Measurements from ENCODE around the gene CALML5.

The CALML5 gene

GRCh38 chr10:5538892-5539651, 39.7 kb upstream of the CALML5 start:
- no peak overlapping the region for H3K4me3 ChIP-seq (replicated peaks; ENCODE audit: low read depth, low read length)
- no peak for DNase-seq (ENCODE audit: extremely low read depth, low read depth)
- no peak for TF ChIP-seq CTCF (IDR thresholded peaks at IDR 0.05; ENCODE audit: low read depth, low read length, missing control alignments)

DNA sequence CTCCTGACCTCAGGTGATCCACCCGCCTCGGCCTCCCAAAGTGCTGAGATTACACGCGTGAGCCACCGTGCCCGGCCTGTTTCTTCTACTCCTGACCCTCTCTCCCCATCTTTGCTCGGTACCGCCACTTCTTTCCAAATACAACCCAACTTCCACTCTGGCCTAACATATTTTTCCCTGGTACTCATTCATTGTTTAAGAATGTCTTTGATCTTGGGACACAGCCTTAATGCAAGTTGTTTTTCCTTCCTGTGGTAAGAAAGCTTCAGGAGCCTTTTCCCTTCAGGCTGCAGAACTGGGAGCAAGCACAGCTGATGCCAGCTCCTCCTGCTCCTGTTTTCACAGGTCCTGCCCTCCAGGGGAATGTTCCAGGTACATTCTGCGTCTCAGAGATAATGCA, 39.1 kb upstream of the CALML5 start:
- no peak overlapping the region for H3K4me3 ChIP-seq (replicated peaks; ENCODE audit: low read depth, low read length)
- DNase-seq (ENCODE audit: extremely low read depth, low read depth), result no peak
- TF ChIP-seq CTCF (IDR thresholded peaks at IDR 0.05; ENCODE audit: low read depth, low read length, missing control alignments), result no peak

DNA sequence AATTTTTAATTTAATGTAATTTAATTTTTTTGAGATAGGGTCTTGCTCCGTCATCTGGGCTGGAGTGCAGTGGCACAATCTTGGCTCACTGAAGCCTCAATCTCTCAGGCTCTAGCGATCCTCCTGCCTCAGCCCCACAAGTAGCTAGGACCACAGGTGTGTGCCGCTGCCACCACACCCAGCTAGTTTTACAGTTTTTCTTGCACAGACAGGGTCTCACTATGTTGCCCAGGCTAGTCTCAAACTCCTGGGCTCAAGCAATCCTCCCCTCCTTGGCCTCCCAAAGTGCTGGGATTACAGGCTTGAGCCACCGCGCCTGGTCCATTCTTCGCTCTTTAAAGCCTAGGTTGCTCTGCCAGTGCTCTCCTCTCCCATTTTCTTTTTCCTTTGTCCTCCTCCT, 38.3 kb upstream of the CALML5 start:
- TF ChIP-seq CTCF (IDR thresholded peaks at IDR 0.05; ENCODE audit: low read depth, low read length, missing control alignments), result no peak
- no peak overlapping the region for H3K4me3 ChIP-seq (replicated peaks; ENCODE audit: low read depth, low read length)
- DNase-seq (ENCODE audit: extremely low read depth, low read depth), result no peak

- H3K4me3 ChIP-seq (replicated peaks; ENCODE audit: low read depth, low read length), result no peak overlapping the region
- no peak for DNase-seq (ENCODE audit: extremely low read depth, low read depth)
- TF ChIP-seq CTCF (IDR thresholded peaks at IDR 0.05; ENCODE audit: low read depth, low read length, missing control alignments), result no peak
Measured at GRCh38 chr10:5536486-5537081, 37.2 kb upstream of the CALML5 start.

DNA sequence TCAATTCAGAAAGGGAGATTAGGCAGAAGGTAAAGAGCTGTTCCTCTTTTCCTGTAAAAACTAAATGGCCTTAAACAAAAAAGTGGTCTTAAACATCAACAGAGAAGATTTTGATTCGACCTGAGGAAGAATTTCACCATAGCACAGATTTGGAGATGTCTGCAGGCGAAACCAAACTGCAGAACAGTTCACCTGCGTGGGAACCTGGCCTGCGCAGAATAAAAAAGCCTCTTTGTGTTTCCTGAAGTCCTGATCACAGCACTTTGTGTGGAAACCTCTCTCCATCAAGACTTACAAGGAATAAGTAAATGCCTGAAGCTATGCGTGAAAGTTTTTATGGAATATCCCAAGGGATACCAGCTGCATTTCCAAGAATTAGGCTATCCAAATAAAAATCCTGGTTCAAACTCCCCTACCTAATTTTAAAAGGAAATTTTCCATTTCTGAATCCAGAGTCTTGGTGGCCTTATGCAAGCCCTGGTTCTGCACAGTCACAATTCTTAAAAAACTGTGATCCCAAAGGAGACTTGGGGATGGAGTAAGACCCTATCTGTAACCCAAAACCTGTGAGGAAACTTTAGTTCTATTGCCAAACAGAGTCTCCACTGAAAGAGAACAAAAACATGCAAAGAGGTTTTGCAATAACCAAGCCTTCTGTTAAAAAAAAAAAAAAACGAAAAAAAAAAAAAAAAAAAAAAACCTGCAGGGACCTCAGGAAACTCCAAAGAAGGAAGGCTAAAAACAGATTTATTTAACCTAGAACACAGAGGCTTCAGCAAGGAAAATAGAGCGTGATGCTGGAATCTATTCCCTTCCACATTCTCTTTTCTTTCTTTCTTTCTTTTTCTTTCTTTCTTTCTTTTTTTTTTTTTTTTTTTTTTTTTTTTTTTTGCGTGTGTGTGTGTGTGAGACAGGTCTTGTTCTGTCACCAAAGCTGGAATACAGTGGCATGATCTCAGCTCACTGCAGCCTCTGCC, 35.8 kb upstream of the CALML5 start:
- no peak for DNase-seq (ENCODE audit: extremely low read depth, low read depth)

More for the DNA sequence above, 35.8 kb upstream of the CALML5 start:
- no peak overlapping the region for H3K4me3 ChIP-seq (replicated peaks; ENCODE audit: low read depth, low read length)
- no peak for TF ChIP-seq CTCF (IDR thresholded peaks at IDR 0.05; ENCODE audit: low read depth, low read length, missing control alignments)
